GM19468 (cell line): Measurements from ENCODE around the gene FOXQ1.

Experiments
- ATAC-seq: cut with Tn5 transposase; IDR thresholded peaks from one replicate; pipeline ENCODE4 v1.9.1; 2021; ENCODE audit warnings: mild to moderate bottlenecking, moderate library complexity, moderate number of reproducible peaks; ENCODE audit not compliant: unreplicated experiment; ENCODE audit errors: extremely low read depth

FOXQ1 gene

DNA sequence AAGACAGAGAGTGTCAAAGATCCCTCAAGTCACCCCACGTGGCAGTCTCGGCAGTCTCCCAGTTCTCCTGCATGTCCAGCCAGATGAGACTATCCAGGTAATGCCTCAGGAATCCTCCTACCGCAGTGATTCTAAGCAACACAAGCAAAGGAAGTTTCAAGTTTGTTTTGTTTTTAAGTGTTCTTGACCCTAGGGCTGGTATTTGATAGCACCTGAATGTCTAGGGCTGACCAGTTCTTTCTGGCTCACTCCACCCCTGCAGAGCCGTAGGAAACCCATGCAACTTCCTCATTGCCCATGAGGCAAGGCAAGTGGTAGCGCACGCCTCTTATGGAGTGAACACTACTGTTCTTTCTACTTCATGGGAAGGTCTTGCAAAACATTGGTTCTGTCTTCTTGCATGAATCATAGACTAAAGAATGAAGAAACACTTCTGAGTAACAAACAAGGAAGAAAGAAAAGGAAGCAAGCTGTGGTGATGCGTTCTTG is 24.8 kb upstream of the FOXQ1 start:
- no peak for ATAC-seq

DNA sequence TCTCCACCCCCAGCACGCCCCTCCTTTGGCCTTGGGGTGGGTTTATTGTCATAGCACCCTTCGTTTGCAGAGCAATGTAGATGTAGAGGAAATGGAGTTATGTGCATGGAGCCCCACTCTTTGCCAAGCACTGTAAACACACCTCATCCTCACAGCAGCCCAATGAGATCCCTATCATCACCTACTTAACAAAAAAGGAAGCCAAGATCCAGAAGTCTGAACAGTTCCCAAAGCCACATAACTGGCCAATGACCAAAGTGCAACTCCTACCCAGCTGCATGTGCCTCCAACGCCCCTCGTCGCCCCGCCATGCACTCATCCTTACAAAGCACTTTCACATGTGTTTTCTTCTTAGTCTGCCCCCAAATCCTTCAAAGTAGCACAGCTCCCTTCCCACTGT is 21.8 kb upstream of the FOXQ1 start:
- ATAC-seq = no peak

DNA sequence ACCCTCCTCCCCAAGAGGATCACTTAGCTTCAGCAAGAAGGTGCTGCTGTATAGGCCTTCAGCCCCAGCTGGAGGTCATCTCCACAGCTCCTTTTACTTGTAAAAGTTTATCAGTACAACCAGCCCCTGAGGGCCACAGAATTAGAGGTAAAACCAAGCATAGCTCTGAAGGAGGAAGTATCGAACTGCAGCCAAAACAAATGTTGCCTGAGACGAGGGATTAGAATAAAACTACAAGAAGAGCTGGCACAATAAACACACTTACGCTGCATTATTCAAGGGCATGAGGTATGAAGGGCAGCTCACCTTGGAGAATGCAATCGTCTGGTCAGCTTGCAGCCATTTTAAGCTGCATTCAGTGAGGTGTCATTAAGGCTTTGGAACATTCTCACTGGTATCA is 21.1 kb upstream of the FOXQ1 start:
- ATAC-seq = no peak

DNA sequence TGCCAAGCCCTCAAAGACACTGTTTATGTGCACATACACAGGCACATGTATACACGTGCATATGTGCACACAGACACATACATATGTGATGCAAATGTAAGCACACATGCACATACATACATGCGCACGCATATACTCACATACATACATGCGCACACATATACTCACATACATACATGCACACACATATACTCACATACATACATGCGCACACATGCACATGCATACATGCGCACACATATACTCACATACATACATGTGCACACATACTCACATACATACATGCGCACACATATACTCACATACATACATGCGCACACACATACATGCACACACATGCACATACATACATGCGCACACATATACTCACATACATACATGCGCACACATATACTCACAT is 20.5 kb upstream of the FOXQ1 start:
- ATAC-seq = no peak

DNA sequence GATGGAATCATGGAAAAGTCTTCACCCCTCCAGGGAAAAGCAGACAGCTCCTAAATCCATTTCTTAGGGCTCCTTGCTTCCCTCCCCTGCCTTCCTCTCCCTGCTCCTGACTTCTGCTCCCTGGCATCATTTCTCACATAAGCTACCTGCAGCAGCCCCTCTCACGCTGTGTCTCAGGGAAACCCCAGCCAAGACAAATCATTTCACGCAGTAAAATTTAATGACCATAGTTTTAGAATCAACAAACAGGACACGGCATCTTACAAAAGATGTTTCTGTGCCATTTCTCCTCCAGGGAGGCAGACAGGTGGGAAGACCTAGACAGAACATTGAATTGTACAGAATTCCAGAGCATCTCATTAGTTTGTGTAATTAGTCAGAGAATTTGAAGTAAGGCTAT is 16.5 kb upstream of the FOXQ1 start:
- ATAC-seq = no peak

DNA sequence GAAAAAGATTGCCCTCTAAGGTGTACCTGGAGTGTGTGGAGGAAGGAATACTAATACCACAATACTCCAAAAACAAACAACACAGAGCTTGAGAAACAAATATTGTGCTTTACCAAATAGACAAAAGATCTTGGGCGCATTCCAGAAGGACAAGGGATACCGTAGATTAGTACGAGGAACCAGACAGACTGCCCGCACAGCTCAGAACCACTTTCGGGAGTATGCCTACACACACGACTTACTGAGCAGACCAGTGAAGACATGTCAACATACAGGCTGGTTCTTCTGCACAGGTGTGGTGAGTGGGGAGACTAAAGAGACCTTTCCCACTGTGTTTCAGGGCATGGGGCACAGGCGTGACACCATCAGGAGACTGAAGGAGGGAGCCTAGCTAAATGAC is 15.8 kb upstream of the FOXQ1 start:
- no peak for ATAC-seq

DNA sequence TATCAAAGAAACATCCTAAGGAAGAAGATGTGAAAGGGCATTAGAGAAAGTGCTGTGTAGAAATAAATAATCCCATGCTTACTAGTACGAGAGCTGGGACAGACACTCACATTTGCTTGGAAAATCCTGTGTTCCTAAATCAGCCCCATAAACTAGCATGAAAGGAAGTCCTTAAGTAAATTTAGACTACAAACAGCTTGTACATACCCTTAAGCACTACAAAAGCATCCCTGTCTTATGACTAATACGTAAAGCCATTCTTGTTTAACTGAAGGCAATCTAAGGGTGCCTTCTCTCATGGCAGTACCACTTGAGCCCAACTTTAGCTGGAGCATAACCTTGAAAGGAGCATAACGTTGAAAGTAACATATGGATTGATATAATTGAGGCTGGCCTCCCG is 15.4 kb upstream of the FOXQ1 start:
- no peak for ATAC-seq

DNA sequence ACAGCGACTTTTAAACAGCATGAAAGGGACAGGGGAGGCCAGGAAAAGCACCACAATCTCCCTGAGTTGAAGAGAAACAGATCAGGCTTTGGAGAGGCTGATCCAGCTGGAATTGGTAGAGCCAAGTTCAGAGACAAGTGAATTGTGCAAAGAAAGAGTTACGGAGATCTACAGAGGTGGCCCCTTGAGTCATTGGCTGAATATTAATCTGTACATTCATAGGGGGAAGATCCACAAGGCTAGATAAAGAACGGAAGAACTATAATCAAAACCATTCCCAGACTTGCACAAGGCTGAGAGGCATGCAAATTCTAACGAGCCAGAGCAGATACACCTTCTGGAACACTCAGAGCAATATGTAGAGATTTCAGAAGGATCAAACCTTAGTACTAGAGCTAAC is 14.2 kb upstream of the FOXQ1 start:
- ATAC-seq = no peak

DNA sequence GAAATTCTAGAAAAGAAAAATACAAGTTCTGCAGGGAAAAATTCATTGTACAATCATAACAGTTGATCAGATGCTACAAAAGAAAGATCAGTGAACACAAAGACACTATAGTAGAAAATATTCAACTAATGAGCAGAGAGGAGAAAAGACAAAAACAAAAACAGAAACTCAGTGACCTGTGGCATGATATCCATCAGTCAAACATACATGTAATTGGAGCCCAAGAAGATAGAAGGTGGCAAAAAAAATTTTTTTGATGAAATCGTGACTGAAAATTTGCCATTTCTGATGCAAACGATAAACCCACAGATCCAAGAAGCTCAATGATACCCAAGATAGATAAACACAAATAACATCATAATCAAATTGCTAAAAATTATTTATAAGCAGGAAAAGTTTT is 13.1 kb upstream of the FOXQ1 start:
- no peak for ATAC-seq

DNA sequence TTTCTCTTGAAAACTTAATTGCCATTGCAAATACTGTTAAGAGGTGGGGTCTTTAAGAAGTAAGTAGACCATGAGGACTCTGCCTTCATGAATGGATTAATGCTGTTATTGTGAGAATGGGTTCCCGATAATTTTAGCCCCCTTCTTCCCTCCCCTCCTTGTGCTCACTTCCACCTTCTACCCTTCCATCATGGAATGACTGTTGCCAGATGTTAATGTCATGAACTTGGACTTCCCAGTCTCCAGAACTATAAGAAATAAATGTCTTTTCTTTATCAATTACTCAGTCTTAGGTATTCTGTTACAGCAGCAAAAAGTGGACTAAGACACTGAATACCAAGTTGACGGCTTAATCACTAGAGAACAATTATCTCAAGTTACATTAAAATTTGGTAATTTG is 5.8 kb upstream of the FOXQ1 start:
- no peak for ATAC-seq

DNA sequence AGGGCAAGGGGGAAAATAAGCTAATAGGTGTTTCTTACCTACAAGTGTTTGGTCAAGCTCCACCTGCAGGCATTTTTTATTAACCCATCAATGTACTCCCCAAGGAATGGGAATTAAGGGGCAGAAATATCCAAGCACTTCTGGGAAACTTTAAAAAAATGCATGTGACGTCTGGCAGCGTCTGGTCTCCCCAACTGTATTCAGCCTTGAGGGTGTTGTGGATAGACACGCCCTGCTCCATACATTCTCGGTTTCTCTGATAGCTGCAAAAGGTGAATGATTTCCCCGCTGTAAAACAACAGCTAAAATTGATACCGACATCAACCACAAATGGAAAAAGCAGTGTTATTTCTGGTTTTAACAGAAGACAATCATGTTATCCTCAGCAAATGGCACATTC is 2.5 kb upstream of the FOXQ1 start:
- ATAC-seq = no peak

DNA sequence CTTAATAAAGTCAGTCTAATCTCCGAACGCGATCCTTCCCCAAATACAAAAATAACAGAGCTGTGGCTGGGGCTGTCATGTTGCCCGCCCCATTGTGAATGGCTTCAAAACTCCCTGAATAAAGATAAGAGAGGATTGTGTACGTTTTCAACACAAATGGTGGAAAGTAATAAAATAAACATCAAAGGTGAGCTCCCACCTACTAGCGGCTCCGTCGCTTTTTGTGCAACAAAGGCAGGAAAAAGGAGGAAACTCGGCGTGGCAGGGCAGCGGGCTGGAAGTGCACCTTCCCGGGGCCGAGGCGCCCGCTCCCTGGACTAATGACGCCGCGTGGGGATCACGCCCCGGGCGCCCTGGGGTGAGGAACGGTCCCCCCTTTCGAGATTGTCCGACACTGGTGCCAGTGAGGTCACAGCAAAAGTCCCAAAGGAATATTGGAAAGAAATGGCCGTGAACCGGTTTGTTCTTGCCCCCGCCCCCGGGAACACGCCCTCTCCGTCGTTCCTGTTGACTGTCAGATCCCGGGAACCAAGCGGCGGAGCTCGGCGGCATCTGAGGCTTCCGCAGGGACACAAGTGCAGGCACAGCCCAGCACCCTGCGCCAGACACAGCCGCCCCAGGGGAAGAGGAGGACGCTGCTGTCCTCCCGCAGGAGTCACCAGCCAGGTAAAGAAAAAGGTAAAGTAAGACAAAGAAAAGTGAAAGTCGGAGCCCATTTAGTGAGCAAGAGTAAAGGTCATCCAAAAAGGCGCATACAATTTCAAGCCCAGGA is 1.1 kb upstream of the FOXQ1 start:
- ATAC-seq = no peak

DNA sequence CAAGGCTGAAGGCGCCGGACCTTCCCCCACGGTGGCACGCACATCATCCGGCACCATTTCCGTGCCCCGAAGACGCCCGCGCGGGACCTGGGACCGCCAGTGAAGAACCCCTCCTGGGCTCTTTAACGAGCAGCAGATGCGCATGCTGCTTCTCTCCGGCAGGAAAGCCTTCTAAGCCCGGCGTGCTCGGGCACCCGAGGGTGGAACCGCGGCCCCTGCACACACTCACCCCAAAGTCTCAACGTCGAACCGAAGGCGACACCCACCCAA is 240 bp downstream of the FOXQ1 start:
- no peak for ATAC-seq

DNA sequence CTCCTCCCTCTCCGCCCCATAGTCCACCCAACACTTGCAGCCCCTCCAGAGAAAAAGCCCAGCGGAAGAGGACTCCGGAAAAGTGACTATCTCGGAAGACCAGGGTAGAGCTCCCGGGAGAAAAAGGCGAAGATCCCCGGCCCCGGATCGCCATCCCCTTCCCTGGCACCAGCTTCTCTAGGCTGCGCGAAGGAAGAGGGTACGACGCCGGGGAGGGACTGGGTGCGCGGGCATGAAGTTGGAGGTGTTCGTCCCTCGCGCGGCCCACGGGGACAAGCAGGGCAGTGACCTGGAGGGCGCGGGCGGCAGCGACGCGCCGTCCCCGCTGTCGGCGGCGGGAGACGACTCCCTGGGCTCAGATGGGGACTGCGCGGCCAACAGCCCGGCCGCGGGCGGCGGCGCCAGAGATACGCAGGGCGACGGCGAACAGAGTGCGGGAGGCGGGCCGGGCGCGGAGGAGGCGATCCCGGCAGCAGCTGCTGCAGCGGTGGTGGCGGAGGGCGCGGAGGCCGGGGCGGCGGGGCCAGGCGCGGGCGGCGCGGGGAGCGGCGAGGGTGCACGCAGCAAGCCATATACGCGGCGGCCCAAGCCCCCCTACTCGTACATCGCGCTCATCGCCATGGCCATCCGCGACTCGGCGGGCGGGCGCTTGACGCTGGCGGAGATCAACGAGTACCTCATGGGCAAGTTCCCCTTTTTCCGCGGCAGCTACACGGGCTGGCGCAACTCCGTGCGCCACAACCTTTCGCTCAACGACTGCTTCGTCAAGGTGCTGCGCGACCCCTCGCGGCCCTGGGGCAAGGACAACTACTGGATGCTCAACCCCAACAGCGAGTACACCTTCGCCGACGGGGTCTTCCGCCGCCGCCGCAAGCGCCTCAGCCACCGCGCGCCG is 822 bp downstream of the FOXQ1 start:
- ATAC-seq = no peak

DNA sequence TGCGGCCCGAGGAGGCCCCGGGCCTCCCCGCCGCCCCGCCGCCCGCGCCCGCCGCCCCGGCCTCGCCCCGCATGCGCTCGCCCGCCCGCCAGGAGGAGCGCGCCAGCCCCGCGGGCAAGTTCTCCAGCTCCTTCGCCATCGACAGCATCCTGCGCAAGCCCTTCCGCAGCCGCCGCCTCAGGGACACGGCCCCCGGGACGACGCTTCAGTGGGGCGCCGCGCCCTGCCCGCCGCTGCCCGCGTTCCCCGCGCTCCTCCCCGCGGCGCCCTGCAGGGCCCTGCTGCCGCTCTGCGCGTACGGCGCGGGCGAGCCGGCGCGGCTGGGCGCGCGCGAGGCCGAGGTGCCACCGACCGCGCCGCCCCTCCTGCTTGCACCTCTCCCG is 1.5 kb downstream of the FOXQ1 start:
- no peak for ATAC-seq

DNA sequence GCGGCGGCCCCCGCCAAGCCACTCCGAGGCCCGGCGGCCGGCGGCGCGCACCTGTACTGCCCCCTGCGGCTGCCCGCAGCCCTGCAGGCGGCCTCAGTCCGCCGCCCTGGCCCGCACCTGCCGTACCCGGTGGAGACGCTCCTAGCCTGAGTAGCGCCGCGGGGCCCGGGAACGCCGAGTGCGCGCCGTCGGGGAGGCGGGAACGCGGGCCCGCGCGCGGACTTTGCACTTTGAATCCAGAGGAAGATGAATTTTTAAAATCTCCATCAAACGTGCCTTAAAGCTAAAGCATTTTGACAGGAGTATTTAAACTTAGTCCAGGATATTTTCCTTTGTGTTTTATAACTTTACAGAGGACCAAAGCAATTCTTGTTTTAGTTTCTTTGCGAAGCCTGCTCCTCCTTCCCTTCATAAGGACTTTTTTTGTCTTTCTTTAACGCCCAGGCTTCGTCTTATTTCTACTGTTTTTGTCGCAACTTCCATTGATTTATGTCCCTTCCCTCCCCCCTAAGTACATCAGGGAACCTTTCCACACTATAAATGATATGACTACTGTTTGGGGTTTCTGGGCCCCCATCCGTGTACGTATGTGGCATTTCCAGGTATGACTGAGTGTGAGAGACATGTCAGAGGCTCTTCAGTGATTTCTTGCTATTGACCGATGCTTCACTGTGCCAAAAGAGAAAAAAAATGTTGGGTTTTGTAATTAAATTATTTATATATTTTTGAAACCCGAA is 2.0 kb downstream of the FOXQ1 start:
- no peak for ATAC-seq

DNA sequence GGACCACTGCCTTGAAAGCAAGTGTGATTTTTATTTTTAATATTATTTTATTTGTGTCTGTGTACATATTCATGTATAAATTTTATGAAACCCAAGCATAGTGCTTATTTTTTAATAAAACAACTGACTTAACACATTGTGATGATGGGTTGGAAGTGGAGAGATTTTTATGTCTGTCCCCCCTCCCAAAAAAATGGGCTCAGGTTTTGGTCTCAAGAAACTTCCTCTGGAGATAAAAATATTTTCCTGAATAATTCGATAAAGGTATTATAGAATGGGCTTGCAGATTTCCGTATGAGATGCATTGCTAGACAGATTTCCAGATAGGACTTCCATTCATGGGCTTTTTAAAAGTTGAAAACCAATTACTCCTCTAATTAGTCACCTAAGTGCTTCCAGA is 2.7 kb downstream of the FOXQ1 start:
- no peak for ATAC-seq

DNA sequence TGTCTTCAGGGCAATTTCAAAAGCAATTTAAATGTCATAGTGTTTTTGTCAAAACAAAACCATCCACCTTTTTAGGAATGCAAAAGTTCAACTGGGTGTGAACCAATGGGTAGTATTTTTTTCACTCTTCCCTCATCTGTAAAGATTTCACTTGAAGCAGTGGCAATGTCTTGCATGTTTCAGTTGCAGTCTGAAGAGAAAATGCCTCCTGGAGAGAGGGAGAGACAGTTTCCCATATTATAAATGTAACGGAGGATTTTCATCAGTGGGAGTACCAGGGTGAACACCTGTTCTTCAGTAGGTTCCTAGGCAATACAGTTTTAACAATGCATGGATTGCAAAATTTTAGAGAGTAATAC is 3.3 kb downstream of the FOXQ1 start:
- ATAC-seq = no peak

DNA sequence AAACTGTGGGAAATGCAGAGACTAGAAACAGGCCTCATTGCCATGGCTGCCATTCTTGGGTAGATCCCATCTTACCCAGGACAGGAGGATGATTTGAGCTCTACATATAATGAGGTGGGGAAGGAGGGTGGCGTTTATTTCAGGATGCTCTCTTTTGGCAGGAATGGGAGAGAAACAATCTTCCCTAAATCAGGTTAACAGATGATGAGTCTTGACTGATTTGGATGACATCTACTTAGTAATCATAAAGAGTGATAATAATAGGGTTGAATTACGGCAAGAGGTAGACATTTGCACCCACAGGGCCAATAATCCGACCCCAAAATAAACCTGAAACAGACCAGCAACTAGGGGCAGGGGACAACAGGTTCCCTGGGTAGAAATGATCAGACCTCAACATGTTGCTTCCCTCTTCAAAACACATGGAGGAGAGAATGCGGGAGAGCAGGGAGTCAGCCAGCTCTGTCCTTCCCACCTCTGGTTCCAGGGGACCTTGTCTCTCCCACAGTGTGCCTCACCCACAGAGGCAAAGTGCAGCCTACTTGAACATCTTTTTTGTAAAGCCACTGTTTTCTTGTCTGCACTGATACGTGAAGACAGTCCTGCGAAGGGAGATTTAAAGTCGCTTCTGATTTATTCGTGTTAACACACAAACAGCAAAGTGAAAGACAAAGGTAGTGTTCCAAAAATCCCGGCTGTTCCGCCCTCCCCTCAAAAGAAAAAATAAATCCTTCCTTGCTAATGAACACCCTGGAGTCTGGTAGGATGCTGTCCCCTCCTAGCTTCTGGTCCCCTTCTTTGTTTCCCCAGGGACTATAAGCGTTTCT is 3.9 kb downstream of the FOXQ1 start:
- no peak for ATAC-seq

DNA sequence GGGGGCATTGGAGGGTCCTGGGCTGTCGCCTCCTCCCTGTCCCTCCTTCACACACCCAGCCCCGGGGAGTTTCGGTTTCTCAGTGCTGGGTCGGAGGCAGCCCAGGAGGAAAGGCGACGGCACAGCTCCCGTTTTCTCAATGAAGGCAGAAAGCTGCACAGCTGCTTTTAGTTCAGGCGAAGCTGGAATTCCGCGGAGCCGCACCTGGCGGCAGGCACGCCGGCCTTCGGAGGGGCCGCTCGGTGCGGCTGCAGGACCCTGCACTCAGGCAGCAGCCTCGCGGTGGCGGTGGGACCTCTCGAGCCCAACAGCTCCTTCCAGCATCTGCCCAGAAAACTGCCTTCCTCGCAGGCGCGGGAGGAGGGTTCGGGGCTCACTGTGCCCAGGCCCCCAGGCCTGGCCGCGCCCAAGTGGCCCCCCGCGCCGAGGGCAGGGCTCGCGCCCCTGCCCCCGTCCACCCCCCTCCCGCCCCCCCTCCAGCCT is 4.6 kb downstream of the FOXQ1 start:
- no peak for ATAC-seq
